Stimulated activated CD4-positive, alpha-beta T cell treated with anti-CD3 and anti-CD28 coated beads, Interleukin-12 subunit alpha, Interleukin-12 subunit beta, amount 100 ng/mL, for 48 hours (primary cell): ENCODE data around the gene HOXB3.

Experiments
- DNase-seq, 3 donors: peaks; one replicate each; pipeline ENCODE4 v3.0.0-alpha.2; 2020; ENCODE audit warnings: low read depth in 2 of 3, low spot score in 1 of 3

Gene HOXB3

GRCh38 chr17:48589831-48590606 is at the start of gene HOXB3:
TSS of gene HOXB3 (minus strand) at chr17:48590241. CDS start at chr17:48552474, 37,767 bp downstream.
- no peak for DNase-seq

GRCh38 chr17:48639136-48639535 is 49.1 kb upstream of the HOXB3 start:
- no peak for DNase-seq

GRCh38 chr17:48637323-48638260 is 47.6 kb upstream of the HOXB3 start:
- DNase-seq, result no peak

GRCh38 chr17:48636177-48637018 is 46.4 kb upstream of the HOXB3 start:
- peak; percentile 66 to 78 (median 75) for DNase-seq

GRCh38 chr17:48634493-48635208 is 44.6 kb upstream of the HOXB3 start:
- DNase-seq, result no peak

- no peak for DNase-seq
These were observed 43.2 kb upstream of the HOXB3 start for GRCh38 chr17:48633266-48633677.

GRCh38 chr17:48632579-48633265 is 42.7 kb upstream of the HOXB3 start:
- DNase-seq, result no peak

GRCh38 chr17:48631693-48632578 is 41.9 kb upstream of the HOXB3 start:
- DNase-seq, result no peak

GRCh38 chr17:48630925-48631692 is 41.1 kb upstream of the HOXB3 start:
- no peak for DNase-seq

GRCh38 chr17:48630009-48630924 is 40.2 kb upstream of the HOXB3 start:
- no peak for DNase-seq

- DNase-seq, result no peak
These were observed 39.3 kb upstream of the HOXB3 start for GRCh38 chr17:48629411-48629759.

GRCh38 chr17:48628649-48629410 is 38.8 kb upstream of the HOXB3 start:
- DNase-seq, result no peak

GRCh38 chr17:48627623-48628521 is 37.8 kb upstream of the HOXB3 start:
- DNase-seq, result no peak

- no peak for DNase-seq
These were observed 37.1 kb upstream of the HOXB3 start for GRCh38 chr17:48627118-48627597.
